ENCODE data around the gene SGSM2. TPM values are rescaled to one million over a fixed set of nuclear protein-coding genes. Genes with fewer than 3 reads are reported as not detected.
A peak's percentile ranks its signal among the peaks of the same experiment; 100 is the strongest.

SGSM2 gene
- total RNA-seq, 1 donor from 2014 or later: 56.0 TPM

DNA sequence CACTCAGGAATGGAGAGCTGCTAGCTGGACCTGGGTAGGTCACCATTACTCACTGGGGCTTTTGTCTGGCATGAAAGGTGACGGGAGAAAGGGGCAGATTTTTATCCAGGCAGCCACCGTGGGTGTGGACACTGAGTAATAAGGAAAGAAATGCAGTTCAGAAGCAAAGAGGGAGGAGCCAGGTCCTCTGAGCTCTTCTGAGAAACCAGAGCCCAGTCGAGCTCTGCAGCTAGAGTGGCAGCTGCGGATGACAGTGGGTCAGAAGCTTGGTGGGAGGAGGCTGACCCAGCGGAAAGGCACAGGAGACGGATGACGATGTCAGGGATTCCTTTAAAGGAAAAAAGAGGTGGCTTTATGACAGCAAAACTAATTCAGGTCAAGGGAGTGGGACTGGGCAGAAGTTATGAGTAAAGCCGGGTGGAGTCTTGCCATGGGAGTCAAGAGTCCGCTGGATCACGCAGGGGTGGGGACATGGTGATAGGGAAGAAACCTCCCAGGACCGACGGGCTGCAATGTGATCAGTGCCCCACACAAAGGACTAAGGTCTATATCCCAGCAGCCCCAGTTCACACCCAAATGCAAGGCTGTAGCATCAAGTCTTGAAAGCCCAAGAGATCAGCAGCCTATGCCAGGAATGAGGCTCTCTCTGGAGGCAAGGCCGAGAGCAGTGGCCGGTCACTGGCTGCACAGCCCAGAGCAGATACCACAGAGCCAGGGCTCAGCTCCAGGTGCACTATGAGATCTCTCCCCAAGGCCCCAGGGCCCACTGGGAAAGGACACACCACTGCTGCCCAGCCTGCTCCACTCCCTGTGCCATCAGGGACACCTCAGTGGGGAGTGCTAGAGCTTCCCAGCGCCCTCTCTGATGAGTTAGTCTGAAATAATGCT, 69.8 kb downstream of the SGSM2 start:
- no peak for DNase-seq (ENCODE audit: extremely low spot score, unreplicated experiment)
- H3K9me3 Mint-ChIP-seq (ENCODE audit: unreplicated experiment): no peaks in the 10 kb centered on the region
- H3K27ac Mint-ChIP-seq (ENCODE audit: unreplicated experiment): peak overlapping the region; percentile 96
- peaks cover 58% of the 10 kb centered on the region for H3K4me1 Mint-ChIP-seq (ENCODE audit: unreplicated experiment)
- H3K27me3 Mint-ChIP-seq (ENCODE audit: unreplicated experiment): no peaks in the 10 kb centered on the region
- H3K36me3 Mint-ChIP-seq (ENCODE audit: unreplicated experiment): no peaks in the 10 kb centered on the region
- H3K4me3 Mint-ChIP-seq (ENCODE audit: unreplicated experiment): peak overlapping the region; percentile 60
- TF ChIP-seq, protein P1, sequence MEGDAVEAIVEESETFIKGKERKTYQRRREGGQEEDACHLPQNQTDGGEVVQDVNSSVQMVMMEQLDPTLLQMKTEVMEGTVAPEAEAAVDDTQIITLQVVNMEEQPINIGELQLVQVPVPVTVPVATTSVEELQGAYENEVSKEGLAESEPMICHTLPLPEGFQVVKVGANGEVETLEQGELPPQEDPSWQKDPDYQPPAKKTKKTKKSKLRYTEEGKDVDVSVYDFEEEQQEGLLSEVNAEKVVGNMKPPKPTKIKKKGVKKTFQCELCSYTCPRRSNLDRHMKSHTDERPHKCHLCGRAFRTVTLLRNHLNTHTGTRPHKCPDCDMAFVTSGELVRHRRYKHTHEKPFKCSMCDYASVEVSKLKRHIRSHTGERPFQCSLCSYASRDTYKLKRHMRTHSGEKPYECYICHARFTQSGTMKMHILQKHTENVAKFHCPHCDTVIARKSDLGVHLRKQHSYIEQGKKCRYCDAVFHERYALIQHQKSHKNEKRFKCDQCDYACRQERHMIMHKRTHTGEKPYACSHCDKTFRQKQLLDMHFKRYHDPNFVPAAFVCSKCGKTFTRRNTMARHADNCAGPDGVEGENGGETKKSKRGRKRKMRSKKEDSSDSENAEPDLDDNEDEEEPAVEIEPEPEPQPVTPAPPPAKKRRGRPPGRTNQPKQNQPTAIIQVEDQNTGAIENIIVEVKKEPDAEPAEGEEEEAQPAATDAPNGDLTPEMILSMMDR (IDR thresholded peaks at IDR 0.05): no peak

DNA sequence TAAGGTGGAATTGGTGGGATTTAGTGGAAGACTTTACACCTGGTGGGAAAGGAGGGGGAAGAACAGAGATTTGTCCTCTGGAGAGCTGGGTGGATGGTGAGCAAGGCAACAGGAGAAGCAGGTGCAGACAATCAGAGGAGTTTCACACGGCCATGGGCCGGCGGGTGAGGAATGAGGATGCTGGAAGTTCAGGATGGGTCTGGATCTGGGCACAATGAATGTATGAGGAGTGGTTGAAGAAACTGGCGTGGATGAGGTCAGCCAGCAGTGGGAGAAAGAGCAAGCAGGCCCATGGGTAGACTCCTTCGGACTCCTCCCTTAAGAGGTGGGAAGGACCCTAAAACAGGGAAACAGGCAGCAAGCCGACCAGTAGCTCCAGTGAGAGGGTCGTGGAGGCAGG, 73.7 kb downstream of the SGSM2 start:
- Mint-ChIP-seq H3K9me3 (ENCODE audit: unreplicated experiment) (no peaks in the 10 kb centered on the region), H3K4me1 (ENCODE audit: unreplicated experiment) (peaks cover 49% of the 10 kb centered on the region), H3K4me3 (ENCODE audit: unreplicated experiment) (no peak overlapping the region), H3K27ac (ENCODE audit: unreplicated experiment) (peak overlapping the region; percentile 17), H3K27me3 (ENCODE audit: unreplicated experiment) (no peaks in the 10 kb centered on the region), H3K36me3 (ENCODE audit: unreplicated experiment) (no peaks in the 10 kb centered on the region)
- TF ChIP-seq, protein P1 (IDR thresholded peaks at IDR 0.05): no peak
- no peak for DNase-seq (ENCODE audit: extremely low spot score, unreplicated experiment)

DNA sequence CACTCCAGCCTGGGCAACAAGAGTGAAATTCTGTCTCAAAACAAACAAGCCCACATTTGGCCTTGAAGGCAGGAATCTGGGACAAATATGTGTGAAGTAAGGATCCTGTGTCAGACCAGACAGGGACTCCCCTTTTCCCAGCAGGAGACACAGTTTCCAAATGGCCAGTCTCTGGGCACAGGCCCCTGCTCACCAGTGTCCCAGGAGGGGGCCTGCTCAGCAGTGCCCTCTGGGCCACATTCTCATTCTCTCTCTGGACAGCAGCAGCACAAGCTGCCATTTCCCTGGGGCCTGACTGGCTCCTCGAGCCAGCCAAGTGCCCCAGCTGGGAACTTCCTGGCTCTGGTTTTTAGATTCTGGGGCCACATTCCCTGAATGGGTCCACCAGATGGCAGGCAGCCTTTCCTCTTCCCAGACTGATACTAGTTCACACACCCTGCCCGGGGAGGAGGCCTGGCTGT, 75.3 kb downstream of the SGSM2 start:
- Mint-ChIP-seq H3K36me3 (ENCODE audit: unreplicated experiment) (no peaks in the 10 kb centered on the region), H3K27me3 (ENCODE audit: unreplicated experiment) (no peaks in the 10 kb centered on the region), H3K4me3 (ENCODE audit: unreplicated experiment) (no peak overlapping the region), H3K27ac (ENCODE audit: unreplicated experiment) (peak overlapping the region; percentile 87), H3K9me3 (ENCODE audit: unreplicated experiment) (no peaks in the 10 kb centered on the region), H3K4me1 (ENCODE audit: unreplicated experiment) (peaks cover 41% of the 10 kb centered on the region)
- DNase-seq (ENCODE audit: extremely low spot score, unreplicated experiment): no peak
- TF ChIP-seq, protein P1 (IDR thresholded peaks at IDR 0.05): peak; percentile 51

DNA sequence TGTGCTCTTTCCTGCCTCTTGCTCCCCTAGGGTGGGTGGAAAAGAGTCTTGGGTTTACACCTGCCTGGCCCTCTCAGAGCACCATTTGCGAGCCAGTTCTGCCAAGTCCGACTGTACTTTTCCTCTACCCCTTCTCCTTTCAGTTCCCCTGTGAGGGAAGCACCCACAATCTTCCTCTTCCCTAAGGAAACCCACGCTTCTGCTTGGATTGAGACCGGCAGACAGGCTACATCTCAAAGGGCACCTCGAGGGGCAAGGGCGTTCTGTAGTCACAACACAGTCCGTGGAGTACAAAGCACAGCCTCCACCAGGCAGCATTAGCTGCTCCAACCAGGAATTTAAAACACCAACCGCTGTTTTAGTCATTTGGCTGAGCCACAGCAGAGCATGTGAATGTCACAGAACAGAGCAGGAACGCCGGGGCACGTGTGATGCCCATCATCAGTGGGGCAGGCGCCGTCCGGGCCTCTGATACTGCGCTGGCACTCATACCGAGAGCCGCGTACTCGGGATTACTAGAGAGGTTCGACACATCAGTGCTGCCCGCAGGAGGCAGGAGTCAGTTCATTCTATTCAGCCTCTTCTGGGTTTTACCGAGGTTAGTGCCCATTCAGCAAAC, 77.3 kb downstream of the SGSM2 start:
- H3K36me3 Mint-ChIP-seq (ENCODE audit: unreplicated experiment): no peaks in the 10 kb centered on the region
- no peak overlapping the region for H3K27ac Mint-ChIP-seq (ENCODE audit: unreplicated experiment)

More for the DNA sequence above, 77.3 kb downstream of the SGSM2 start:
- Mint-ChIP-seq H3K4me3 (ENCODE audit: unreplicated experiment) (no peak overlapping the region), H3K4me1 (ENCODE audit: unreplicated experiment) (peaks cover 43% of the 10 kb centered on the region), H3K9me3 (ENCODE audit: unreplicated experiment) (no peaks in the 10 kb centered on the region), H3K27me3 (ENCODE audit: unreplicated experiment) (no peaks in the 10 kb centered on the region)
- TF ChIP-seq, protein P1 (IDR thresholded peaks at IDR 0.05): no peak
- no peak for DNase-seq (ENCODE audit: extremely low spot score, unreplicated experiment)

Measured in osteocyte (in vitro differentiated cells).